HTERT RPE-1 (cell line): ENCODE data around the gene NSD2.
"Not testable (repeated sequence)": the region's sequence is repeated elsewhere in the genome, so short reads cannot be mapped to it uniquely, and the experiment has no call there.

ENCODE experiments used
- in situ Hi-C: fragments of 300-500 bp; cut with MboI; formaldehyde crosslinking; loops from 4 replicates; pipeline ENCODE4 v1.14.3; 2020; ENCODE audit warnings: low sequenced_read_pairs

The NSD2 gene

DNA sequence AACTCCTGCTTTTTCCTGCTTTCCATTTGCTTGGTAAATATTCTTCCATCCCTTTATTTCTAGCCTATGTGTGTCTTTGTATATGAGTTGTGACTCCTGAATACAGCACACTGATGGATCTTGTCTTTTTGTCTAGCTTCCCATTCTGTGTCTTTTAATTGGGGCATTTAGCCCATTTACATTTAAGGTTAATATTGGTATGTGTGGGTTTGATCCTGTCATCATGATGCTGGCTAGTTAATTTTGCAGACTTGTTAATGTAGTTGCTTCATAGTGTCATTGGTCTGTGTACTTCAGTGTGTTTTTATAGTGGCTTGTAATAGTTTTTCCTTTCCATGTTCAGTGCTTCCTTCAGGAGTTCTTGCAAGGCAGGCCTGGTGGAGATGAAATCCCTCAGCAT, 160.0 kb downstream of the NSD2 start:
- in situ Hi-C loops, result not testable (repeated sequence)
